ENCODE data around the gene ACSS1.

- TF ChIP-seq CTCF (IDR thresholded peaks at IDR 0.05) (no peak), POLR2AphosphoS5 (IDR thresholded peaks at IDR 0.05) (no peak), POLR2A (IDR thresholded peaks at IDR 0.05) (no peak)
These were observed 13.8 kb upstream of the ACSS1 start for GRCh38 chr20:25071734-25072133.
